ENCODE data around the gene PPIF.

- TF ChIP-seq MAX (IDR thresholded peaks at IDR 0.05), result no peak
- no peak for TF ChIP-seq REST (IDR thresholded peaks at IDR 0.05)
- TF ChIP-seq CTCF (IDR thresholded peaks at IDR 0.05; ENCODE audit: low read depth, low read length, missing input control), result no peak
- no peak for TF ChIP-seq ZBTB33 (IDR thresholded peaks at IDR 0.05)
- TF ChIP-seq JUND (IDR thresholded peaks at IDR 0.05), result no peak
Measured at GRCh38 chr10:79390057-79390456, 42.8 kb downstream of the PPIF start.
